Adrenal gland (tissue), 12 donors: ENCODE data around the gene ZNF652. TPM values are rescaled to one million over a fixed set of nuclear protein-coding genes. Genes with fewer than 3 reads are reported as not detected.

Experiments
- DNase-seq, 7 donors: peaks; one replicate each; pipeline ENCODE4 v3.0.0-alpha.2; 2019 to 2020
- H3K27ac ChIP-seq, 5 donors: fragments of 200-600 bp; sonication (generic) in 4 of 5; 1 replicate in 3 of 5; 2 replicates in 2 of 5; pipeline versions ENCODE4 v1.5.1 to v1.8.0; 2016 to 2020; ENCODE audit warnings: mild to moderate bottlenecking in 1 of 5
- H3K27me3 ChIP-seq: fragments of 200-600 bp; 2 replicates; pipeline ENCODE4 v1.8.0; 2021
- H3K36me3 ChIP-seq, 2 donors: fragments of 200-600 bp; replicated peaks in 1 of 2; 1 replicate in 1 of 2; 2 replicates in 1 of 2; pipeline versions ENCODE4 v1.5.1 to v1.8.0; 2018 to 2022
- H3K4me1 ChIP-seq, 2 donors: fragments of 200-600 bp; replicated peaks in 1 of 2; 1 replicate in 1 of 2; 2 replicates in 1 of 2; pipeline versions ENCODE4 v1.5.1 to v1.8.0; 2018 to 2021
- H3K4me3 ChIP-seq, 4 donors: fragments of 200-600 bp; sonication (generic) in 3 of 4; one replicate each; pipeline ENCODE4 v1.5.1; 2016 to 2018
- H3K9me3 ChIP-seq, 3 donors: fragments of 200-600 bp; sonication (generic) in 1 of 3; replicated peaks in 1 of 3; 1 replicate in 2 of 3; 2 replicates in 1 of 3; pipeline versions ENCODE4 v1.5.1 to v1.8.0; 2016 to 2021
- CTCF ChIP-seq, 6 experiments: fragments of 450-650 bp in 4 of 6; fragments of 200-600 bp in 2 of 6; sonication (generic) in 1 of 6; IDR thresholded peaks; 1 replicate in 5 of 6; 2 replicates in 1 of 6; pipeline versions ENCODE4 v1.5.1 to v1.8.0; 2016 to 2021; ENCODE audit warnings: antibody characterized with exemption in 6 of 6, mild to moderate bottlenecking in 2 of 6, moderate library complexity in 1 of 6
- POLR2A ChIP-seq, 2 donors: fragments of 450-650 bp; IDR thresholded peaks; one replicate each; pipeline ENCODE4 v1.6.1; 2017; ENCODE audit warnings: antibody characterized with exemption in 2 of 2, mild to moderate bottlenecking in 2 of 2, moderate library complexity in 1 of 2
- WGBS, 4 donors: extraction: QIAGEN DNeasy Blood & Tissue Kit in 2 of 4; methylation state at CpG; one replicate each; pipeline versions ENCODE4 v1.1.5 to v1.1.7; 2013 to 2017; 5-methylcytosine and 5-hydroxymethylcytosine counted together
- intact Hi-C, 2 donors: fragments of 100-400 bp; cut with DNase I; formaldehyde crosslinking; loops; one replicate each; pipeline versions ENCODE4 v1.14.1 to v1.15.0; 2022 to 2023
- polyA plus RNA-seq, 3 donors: library from polyadenylated mRNA; stranded (reverse); fragments of 200-250 nt in 2 of 3; fragments of 350-450 nt in 1 of 3; fragmentation: Illumina TruSeq in 1 of 3; extraction: RNeasy Lipid Tissue Mini Kit (QIAGEN cat#74804) in 1 of 3; gene quantifications; one replicate each; pipeline ENCODE4 v1.2.3, GENCODE V29; 2013 to 2014
- total RNA-seq, 9 donors: library from RNA; depleted of rRNA in 4 of 9; stranded (reverse); fragments of >200 nt in 4 of 9; fragments of 120-200 nt in 1 of 9; fragmentation: NEBNext Ultra II Directional in 1 of 9; extraction: Animal tissue kit (Norgen Biotek cat#: 25700) in 1 of 9; gene quantifications; one replicate each; pipeline versions ENCODE4 v1.1.0 to v1.2.4, GENCODE V29; 2013 to 2023
- donor health status: healthy with polysubstance abuse.
- donor health status: Bipolar disorder and iron deficiency.
- donor health status: DM: yes; HTN: yes; CAD: no.
- donor health status: DM: no; HTN: no; CAD: no.
- donor health status: DM: no; HTN: no; CAD: no.
- donor health status: DM: yes; HTN: yes; CAD: no.

Gene ZNF652
- total and polyA plus RNA-seq, 12 donors = 22.7 to 58.7 (median 48.1) TPM

- Histone ChIP-seq H3K4me3 (no peak overlapping the region), H3K36me3 (no peaks in the 10 kb centered on the region), H3K27me3 (no peaks in the 10 kb centered on the region), H3K9me3 (no peaks in the 10 kb centered on the region), H3K4me1 (peaks cover 0 to 9% of the 10 kb centered on the region in 2 donors), H3K27ac (no peak overlapping the region)
- no peak for DNase-seq
- no peak for TF ChIP-seq POLR2A (IDR thresholded peaks at IDR 0.05)
- TF ChIP-seq CTCF (IDR thresholded peaks at IDR 0.05) = no peak
- intact Hi-C loops = no loop called here
- 89 to 93% (median 91%) methylated on average over 4 of the region's 4 CpGs for WGBS, 4 donors
Measured at GRCh38 chr17:49384951-49385350, 22.9 kb upstream of the ZNF652 start.

- DNase-seq = no peak
- no peaks in the 10 kb centered on the region for H3K27me3 ChIP-seq
- H3K27ac ChIP-seq = no peak overlapping the region
- no peak overlapping the region for H3K4me3 ChIP-seq
- no peaks in the 10 kb centered on the region for H3K36me3 ChIP-seq
- WGBS, 4 donors = 82 to 93% (median 89%) methylated on average over 8 to 10 of the region's 10 CpGs
- intact Hi-C loops = no loop called here
- TF ChIP-seq POLR2A (IDR thresholded peaks at IDR 0.05) (no peak), CTCF (IDR thresholded peaks at IDR 0.05) (no peak)
- H3K9me3 ChIP-seq = no peaks in the 10 kb centered on the region
- H3K4me1 ChIP-seq = no peaks in the 10 kb centered on the region
Measured at GRCh38 chr17:49383060-49383459, 21.0 kb upstream of the ZNF652 start.

GRCh38 chr17:49382556-49382955 is 20.5 kb upstream of the ZNF652 start:
- intact Hi-C loops = no loop called here
- H3K36me3 ChIP-seq = no peaks in the 10 kb centered on the region
- 69 to 82% (median 75%) methylated on average over 4 to 7 of the region's 7 CpGs for WGBS, 4 donors
- H3K27ac ChIP-seq = no peak overlapping the region
- no peak for TF ChIP-seq POLR2A (IDR thresholded peaks at IDR 0.05)
- TF ChIP-seq CTCF (IDR thresholded peaks at IDR 0.05) = no peak
- no peaks in the 10 kb centered on the region for H3K9me3 ChIP-seq
- no peaks in the 10 kb centered on the region for H3K27me3 ChIP-seq
- DNase-seq = no peak
- H3K4me3 ChIP-seq = no peak overlapping the region
- no peaks in the 10 kb centered on the region for H3K4me1 ChIP-seq

- Histone ChIP-seq H3K4me3 (no peak overlapping the region), H3K27ac (no peak overlapping the region), H3K27me3 (no peaks in the 10 kb centered on the region), H3K9me3 (no peaks in the 10 kb centered on the region), H3K36me3 (no peaks in the 10 kb centered on the region), H3K4me1 (no peaks in the 10 kb centered on the region)
- no peak for DNase-seq
- TF ChIP-seq CTCF (IDR thresholded peaks at IDR 0.05) = no peak
- no peak for TF ChIP-seq POLR2A (IDR thresholded peaks at IDR 0.05)
- intact Hi-C loops = no loop called here
- 80 to 95% (median 88%) methylated on average over 4 to 5 of the region's 5 CpGs for WGBS, 4 donors
Measured at GRCh38 chr17:49381793-49382192, 19.7 kb upstream of the ZNF652 start.
